ENCODE data around the gene ADAM10.
"Not testable (repeated sequence)": the region's sequence is repeated elsewhere in the genome, so short reads cannot be mapped to it uniquely, and the experiment has no call there.

ADAM10 gene

GRCh38 chr15:58749532-58750337 lies at the start of gene ADAM10:
TSS of gene ADAM10 (minus strand) at chr15:58749707. CDS start at chr15:58749534, 173 bp downstream.
- DNase-seq (ENCODE audit: low read depth), result peak; percentile 99

- DNase-seq (ENCODE audit: low read depth), result no peak
These were observed 48.0 kb upstream of the ADAM10 start for GRCh38 chr15:58797505-58797904.

- DNase-seq (ENCODE audit: low read depth), result no peak
These were observed 46.3 kb upstream of the ADAM10 start for GRCh38 chr15:58795825-58796224.

GRCh38 chr15:58793862-58794261 lies 44.4 kb upstream of the ADAM10 start:
- no peak for DNase-seq (ENCODE audit: low read depth)

GRCh38 chr15:58788056-58788710 lies 38.7 kb upstream of the ADAM10 start:
- no peak for DNase-seq (ENCODE audit: low read depth)

GRCh38 chr15:58785355-58785754 lies 35.8 kb upstream of the ADAM10 start:
- DNase-seq (ENCODE audit: low read depth), result no peak

GRCh38 chr15:58779554-58779953 lies 30.0 kb upstream of the ADAM10 start:
- DNase-seq (ENCODE audit: low read depth), result no peak

GRCh38 chr15:58777107-58777506 lies 27.6 kb upstream of the ADAM10 start:
- no peak for DNase-seq (ENCODE audit: low read depth)

- DNase-seq (ENCODE audit: low read depth), result no peak
These were observed 25.9 kb upstream of the ADAM10 start for GRCh38 chr15:58775402-58775801.

GRCh38 chr15:58773024-58773423 lies 23.5 kb upstream of the ADAM10 start:
- DNase-seq (ENCODE audit: low read depth), result no peak

- DNase-seq (ENCODE audit: low read depth), result no peak
These were observed 22.2 kb upstream of the ADAM10 start for GRCh38 chr15:58771621-58772250.

- DNase-seq (ENCODE audit: low read depth), result peak; percentile 89
These were observed 21.5 kb upstream of the ADAM10 start, which contains the start of gene MINDY2 for GRCh38 chr15:58770857-58771620. TSS of gene MINDY2 (plus strand) at chr15:58771302. CDS start at chr15:58771396, 94 bp downstream.

- DNase-seq (ENCODE audit: low read depth), result no peak
These were observed 21.0 kb upstream of the ADAM10 start for GRCh38 chr15:58770519-58770856.

GRCh38 chr15:58768601-58769004 lies 19.1 kb upstream of the ADAM10 start:
- not testable (repeated sequence) for DNase-seq (ENCODE audit: low read depth)

GRCh38 chr15:58766290-58766689 lies 16.8 kb upstream of the ADAM10 start:
- DNase-seq (ENCODE audit: low read depth), result no peak

- no peak for DNase-seq (ENCODE audit: low read depth)
These were observed 15.0 kb upstream of the ADAM10 start for GRCh38 chr15:58764468-58764867.

- DNase-seq (ENCODE audit: low read depth), result no peak
These were observed 13.2 kb upstream of the ADAM10 start for GRCh38 chr15:58762731-58763130.

GRCh38 chr15:58762285-58762684 lies 12.8 kb upstream of the ADAM10 start:
- no peak for DNase-seq (ENCODE audit: low read depth)

GRCh38 chr15:58761010-58761388 lies 11.5 kb upstream of the ADAM10 start:
- DNase-seq (ENCODE audit: low read depth), result no peak

GRCh38 chr15:58760385-58761009 lies 11.0 kb upstream of the ADAM10 start:
- no peak for DNase-seq (ENCODE audit: low read depth)

- no peak for DNase-seq (ENCODE audit: low read depth)
These were observed 8.6 kb upstream of the ADAM10 start for GRCh38 chr15:58758141-58758540.

GRCh38 chr15:58755956-58756355 lies 6.4 kb upstream of the ADAM10 start:
- no peak for DNase-seq (ENCODE audit: low read depth)
